HepG2 (cell line): ENCODE results near the gene CAMTA1. TPM values are rescaled to one million over a fixed set of nuclear protein-coding genes. Genes with fewer than 3 reads are reported as not detected.

Experiments
- ATAC-seq: fragments of 200-7000 bp; cut with Tn5 transposase; 3 replicates; pipeline ENCODE4 v1.9.1; 2020; ENCODE audit warnings: mild to moderate bottlenecking, moderate library complexity
- BruUV-seq: library from RNA; stranded (reverse); fragments of 400-500 nt; replicated peaks from 2 replicates; lab custom pipeline; 2021; lab: Mats Ljungman, UMichigan
- CTCF ChIA-PET: fragments of 300-600 bp; formaldehyde crosslinking; extraction: SDS; loops from one replicate; lab custom pipeline; 2021; ENCODE audit warnings: low total read pairs, inconsistent platforms, low intra/inter-chr PET ratio; lab: Yijun Ruan, JAX
- POLR2A ChIA-PET: fragments of 350-600 bp; sonication (Branson Sonifier 250); formaldehyde crosslinking; loops from one replicate; lab custom pipeline; 2020; ENCODE audit warnings: antibody characterized with exemption, inconsistent platforms; lab: Yijun Ruan, JAX
- DNase-seq: peaks from one replicate; pipeline ENCODE4 v3.0.0-alpha.2; 2015; ENCODE audit warnings: low spot score
- FAIRE-seq: peaks from 3 replicates; lab custom pipeline; 2011; peaks lifted over from hg19 to GRCh38; lab: Jason Lieb, UNC
- H2AFZ ChIP-seq: one replicate; pipeline ENCODE4 v1.6.1; 2011; ENCODE audit warnings: low read length, inconsistent platforms
- H3K27ac ChIP-seq: fragments of 300-600 bp; 3 replicates; pipeline ENCODE4 v1.8.0; 2011; ENCODE audit warnings: mixed run types, mild to moderate bottlenecking, mixed read lengths, low read length, inconsistent platforms; ENCODE audit not compliant: insufficient read depth; ENCODE audit errors: extremely low read length
- H3K27me3 ChIP-seq, 2 experiments: fragments of 200-600 bp in 1 of 2; 2 replicates in 1 of 2; 3 replicates in 1 of 2; pipeline versions ENCODE4 v1.6.0 to v1.8.0; 2011; ENCODE audit warnings: low read length in 2 of 2, mild to moderate bottlenecking in 2 of 2, moderate library complexity in 2 of 2, inconsistent platforms in 1 of 2; ENCODE audit not compliant: insufficient read depth in 2 of 2, control insufficient read depth in 1 of 2
- H3K36me3 ChIP-seq, 2 experiments: fragments of 200-600 bp in 1 of 2; replicated peaks in 1 of 2; 2 replicates in 1 of 2; 3 replicates in 1 of 2; pipeline versions ENCODE4 v1.5.1 to v1.8.0; 2011; ENCODE audit warnings: low read length in 2 of 2, inconsistent platforms in 1 of 2; ENCODE audit not compliant: insufficient read depth in 2 of 2, control insufficient read depth in 1 of 2
- H3K4me1 ChIP-seq: 2 replicates; pipeline ENCODE4 v1.5.1; 2012; ENCODE audit warnings: low read length, inconsistent platforms; ENCODE audit not compliant: insufficient read depth
- H3K4me2 ChIP-seq: 2 replicates; pipeline ENCODE4 v1.6.0; 2011; ENCODE audit warnings: low read depth, low read length, inconsistent platforms
- H3K4me3 ChIP-seq, 3 experiments: fragments of 200-600 bp in 1 of 3; sonication (generic), shearing (Covaris generic) in 1 of 3; replicated peaks in 1 of 3; 2 replicates each; pipeline ENCODE4 v1.5.1; 2011 to 2016; ENCODE audit warnings: low read length in 3 of 3, inconsistent platforms in 2 of 3, low read depth in 2 of 3, mild to moderate bottlenecking in 2 of 3, control low read depth in 1 of 3, mixed read lengths in 1 of 3; ENCODE audit not compliant: insufficient read depth in 1 of 3
- H3K79me2 ChIP-seq: one replicate; pipeline ENCODE4 v1.6.1; 2011; ENCODE audit warnings: low read length, inconsistent platforms; ENCODE audit not compliant: insufficient read depth
- H3K9ac ChIP-seq: 2 replicates; pipeline ENCODE4 v1.6.0; 2011; ENCODE audit warnings: mild to moderate bottlenecking, low read depth, low read length, inconsistent platforms; ENCODE audit not compliant: insufficient read depth
- H3K9me3 ChIP-seq: 2 replicates; pipeline ENCODE4 v1.5.1; 2012; ENCODE audit warnings: mild to moderate bottlenecking, low read length
- H4K20me1 ChIP-seq: 2 replicates; pipeline ENCODE4 v1.6.0; 2011; ENCODE audit warnings: inconsistent platforms, mild to moderate bottlenecking, low read length, moderate library complexity; ENCODE audit not compliant: insufficient read depth
- ARID2 ChIP-seq: sonication (generic); formaldehyde crosslinking; IDR thresholded peaks from 2 replicates; pipeline ENCODE4 v1.8.1; 2022; ENCODE audit warnings: mild to moderate bottlenecking, missing genetic modification reagents, borderline replicate concordance
- HCFC1 ChIP-seq: fragments of 150-350 bp; IDR thresholded peaks from 2 replicates; pipeline ENCODE4 v1.6.1; 2014; ENCODE audit warnings: low read depth, low read length
- JDP2 ChIP-seq: sonication (generic); formaldehyde crosslinking; IDR thresholded peaks from 2 replicates; pipeline ENCODE4 v1.8.1; 2022; ENCODE audit warnings: missing genetic modification reagents, borderline replicate concordance
- NFYB ChIP-seq: sonication (generic); formaldehyde crosslinking; IDR thresholded peaks from 2 replicates; pipeline ENCODE4 v1.4.0; 2020; ENCODE audit warnings: missing genetic modification reagents
- NFYC ChIP-seq: IDR thresholded peaks from 2 replicates; pipeline ENCODE4 v1.6.1; 2016; ENCODE audit warnings: missing genetic modification reagents, missing compliant biosample characterization
- RNF219 ChIP-seq: sonication (generic); formaldehyde crosslinking; IDR thresholded peaks from 2 replicates; pipeline ENCODE4 v1.5.0; 2020; ENCODE audit warnings: mild to moderate bottlenecking, missing genetic modification reagents
- TBX3 ChIP-seq: fragments of 450-650 bp; IDR thresholded peaks from 2 replicates; pipeline ENCODE4 v1.6.1; 2017; ENCODE audit warnings: antibody characterized with exemption, mild to moderate bottlenecking, inconsistent platforms, borderline replicate concordance
- YEATS4 ChIP-seq: sonication (generic); formaldehyde crosslinking; IDR thresholded peaks from 2 replicates; pipeline ENCODE4 v1.4.0; 2020; ENCODE audit warnings: missing genetic modification reagents, borderline replicate concordance
- ZBTB33 ChIP-seq: sonication (generic); formaldehyde crosslinking; IDR thresholded peaks from 2 replicates; pipeline ENCODE4 v1.4.0; 2020; ENCODE audit warnings: missing genetic modification reagents
- ZNF510 ChIP-seq: sonication (generic); formaldehyde crosslinking; IDR thresholded peaks from 2 replicates; pipeline ENCODE4 v1.4.0; 2020; ENCODE audit warnings: low read depth, mild to moderate bottlenecking, missing genetic modification reagents
- ZNF562 ChIP-seq: sonication (generic); formaldehyde crosslinking; IDR thresholded peaks from 2 replicates; pipeline ENCODE4 v1.8.0; 2022; ENCODE audit warnings: missing genetic modification reagents, borderline replicate concordance
- ZNF674 ChIP-seq: sonication (generic); formaldehyde crosslinking; IDR thresholded peaks from 2 replicates; pipeline ENCODE4 v1.5.0; 2020; ENCODE audit warnings: low read depth, mild to moderate bottlenecking, missing genetic modification reagents
- ZNF879 ChIP-seq: sonication (generic); formaldehyde crosslinking; IDR thresholded peaks from 2 replicates; pipeline ENCODE4 v1.8.1; 2023; ENCODE audit warnings: missing genetic modification reagents
- WGBS: methylation state at CpG from one replicate; pipeline ENCODE4 v1.1.6; 2017; ENCODE audit warnings: low lambda C conversion rate; 5-methylcytosine and 5-hydroxymethylcytosine counted together
- in situ Hi-C: cut with HindIII; loops from 2 replicates; pipeline ENCODE4 v1.10.0; 2017; ENCODE audit warnings: low pct_unique_long_range_greater_than_20kb; ENCODE audit not compliant: extremely low pct_ligation_motif_present
- intact Hi-C: fragments of 100-400 bp; cut with micrococcal nuclease; formaldehyde crosslinking; loops from one replicate; pipeline ENCODE4 v1.10.0; 2022; ENCODE audit not compliant: unreplicated experiment
- polyA plus RNA-seq, 8 experiments: library from polyadenylated mRNA; depleted of rRNA in 3 of 8; stranded (reverse) in 7 of 8; unstranded in 1 of 8; fragments of >200 nt; fragmentation: Illumina TruSeq in 4 of 8; extraction: Trizol in 4 of 8; gene quantifications; 2 replicates each; pipeline versions ENCODE4 v1.2.1 to v1.2.3, GENCODE V29; 2011 to 2016; ENCODE audit warnings: low read depth in 4 of 8, missing spikeins in 1 of 8, mixed read lengths in 1 of 8; ENCODE audit not compliant: insufficient read depth in 1 of 8
- total RNA-seq, 5 experiments: library from RNA; depleted of rRNA; stranded (reverse); fragments of >200 nt; fragmentation: Illumina TruSeq; extraction: Trizol; gene quantifications; 2 replicates each; pipeline ENCODE4 v1.2.3, GENCODE V29; 2016; ENCODE audit warnings: low read depth in 1 of 5

The CAMTA1 gene
- total and polyA plus RNA-seq, 2 of the 13 experiments (the other 11 are each of a cell fraction or from before 2014, with no cell fraction given): 25.0 to 36.4 TPM

DNA sequence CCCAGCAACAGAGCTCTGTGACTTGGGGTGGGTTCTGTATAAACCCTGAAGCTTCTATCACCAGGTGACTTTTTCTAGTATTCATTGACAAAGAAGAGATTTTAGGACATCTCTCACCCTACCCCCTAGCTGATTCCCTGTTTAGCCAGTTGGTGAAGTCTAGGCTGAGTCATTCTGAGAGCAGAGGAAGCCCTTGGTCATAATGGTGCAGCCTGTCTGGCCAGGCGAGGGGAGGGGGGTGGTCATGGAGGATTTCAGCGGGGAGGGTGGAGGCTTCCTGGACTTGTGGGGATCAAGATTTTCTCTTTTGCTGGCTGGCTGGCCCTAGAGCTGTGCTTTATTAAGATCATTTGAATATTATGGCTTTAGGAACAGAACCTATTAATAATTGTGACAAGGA, 262.6 kb downstream of the CAMTA1 start:
- Histone ChIP-seq H4K20me1 (peaks cover 6% of the 10 kb centered on the region; the same call in 1 of the 2 replicates), H3K27ac (no peak overlapping the region), H3K9me3 (no peaks in the 10 kb centered on the region), H3K36me3 (no peaks in the 10 kb centered on the region), H3K4me1 (no peaks in the 10 kb centered on the region), H2AFZ (no peak overlapping the region), H3K79me2 (no peaks in the 10 kb centered on the region), H3K27me3 (peaks cover 0 to 63% of the 10 kb centered on the region in 2 experiments; a peak in 3 of 5 replicates), H3K4me3 (no peak overlapping the region), H3K9ac (no peak overlapping the region), H3K4me2 (no peak overlapping the region)
- FAIRE-seq (no peak), ATAC-seq (no peak), DNase-seq (no peak)
- no peak for TF ChIP-seq ARID2
- no peak for TF ChIP-seq ZNF879 (CRISPR knock-in tag)
- no peak for TF ChIP-seq ZNF510 (CRISPR knock-in tag)
- no peak for TF ChIP-seq NFYC
- TF ChIP-seq ZNF674: no peak
- TF ChIP-seq JDP2 (CRISPR knock-in tag): no peak
- TF ChIP-seq ZBTB33 (CRISPR knock-in tag): no peak
- no peak for TF ChIP-seq RNF219 (CRISPR knock-in tag)
- no peak for TF ChIP-seq TBX3
- no peak for TF ChIP-seq YEATS4
- TF ChIP-seq ZNF562 (CRISPR knock-in tag): no peak
- no peak for TF ChIP-seq HCFC1
- no peak for TF ChIP-seq NFYB (CRISPR knock-in tag)
- 2% methylated on average over 2 of the region's 2 CpGs for WGBS
- ChIA-PET POLR2A (no interaction called here), CTCF (no interaction called here)
- BruUV-seq: no TSS peak
- intact Hi-C loops: no loop called here
- in situ Hi-C loops: no loop called here
